Brain microvascular endothelial cell (primary cell): Measurements from ENCODE around the gene XPC.

Experiments
- DNase-seq: peaks from one replicate; pipeline ENCODE4 v3.0.0-alpha.2; 2020
- H3K27ac ChIP-seq: fragments of 250-450 bp; sonication (Bioruptor Pico); 2 replicates; pipeline ENCODE4 v1.5.1; 2020; ENCODE audit warnings: mild to moderate bottlenecking, moderate library complexity
- H3K27me3 ChIP-seq: fragments of 250-450 bp; sonication (Bioruptor Pico); replicated peaks from 2 replicates; pipeline ENCODE4 v1.5.1; 2020; ENCODE audit warnings: mild to moderate bottlenecking
- H3K36me3 ChIP-seq: fragments of 250-450 bp; sonication (Bioruptor Pico); replicated peaks from 2 replicates; pipeline ENCODE4 v1.5.1; 2020; ENCODE audit warnings: mild to moderate bottlenecking
- H3K4me3 ChIP-seq: 2 replicates; pipeline ENCODE4 v1.5.1; 2011; ENCODE audit warnings: low read depth, mild to moderate bottlenecking, control low read depth, low read length, moderate library complexity
- CTCF ChIP-seq: IDR thresholded peaks from 2 replicates; pipeline ENCODE4 v1.5.1; 2011; ENCODE audit warnings: low read depth, mild to moderate bottlenecking, moderate library complexity, low read length, control low read depth, inconsistent platforms; ENCODE audit errors: missing control alignments
- in situ Hi-C: cut with HindIII; loops from 2 replicates; pipeline ENCODE4 v1.10.0; 2017; ENCODE audit warnings: low sequenced_read_pairs, low pct_ligation_motif_present

XPC gene

GRCh38 chr3:14200841-14201240 lies 22.4 kb upstream of the XPC start:
- H3K27ac ChIP-seq, result no peak overlapping the region
- no peak for TF ChIP-seq CTCF
- H3K27me3 ChIP-seq, result no peaks in the 10 kb centered on the region
- no peak for DNase-seq
- no peak overlapping the region for H3K4me3 ChIP-seq
- in situ Hi-C loops, result no loop called here
- H3K36me3 ChIP-seq, result no peaks in the 10 kb centered on the region

- Histone ChIP-seq H3K36me3 (no peaks in the 10 kb centered on the region), H3K27ac (no peak overlapping the region), H3K27me3 (no peaks in the 10 kb centered on the region), H3K4me3 (no peak overlapping the region)
- in situ Hi-C loops, result no loop called here
- TF ChIP-seq CTCF, result no peak
- DNase-seq, result no peak
These were observed 21.9 kb upstream of the XPC start for GRCh38 chr3:14200276-14200675.

- H3K4me3 ChIP-seq, result no peak overlapping the region
- no peak for DNase-seq
- no peaks in the 10 kb centered on the region for H3K36me3 ChIP-seq
- no peaks in the 10 kb centered on the region for H3K27me3 ChIP-seq
- H3K27ac ChIP-seq, result no peak overlapping the region
- in situ Hi-C loops, result no loop called here
- TF ChIP-seq CTCF, result no peak
These were observed 21.2 kb upstream of the XPC start for GRCh38 chr3:14199641-14200040.

- no peak for DNase-seq
- in situ Hi-C loops, result no loop called here
- Histone ChIP-seq H3K27me3 (no peaks in the 10 kb centered on the region), H3K36me3 (no peaks in the 10 kb centered on the region), H3K27ac (no peak overlapping the region), H3K4me3 (no peak overlapping the region)
- TF ChIP-seq CTCF, result no peak
These were observed 16.5 kb upstream of the XPC start for GRCh38 chr3:14194865-14195264.

- TF ChIP-seq CTCF, result no peak
- Histone ChIP-seq H3K4me3 (no peak overlapping the region), H3K27me3 (no peaks in the 10 kb centered on the region), H3K36me3 (peaks cover 10% of the 10 kb centered on the region), H3K27ac (no peak overlapping the region)
- in situ Hi-C loops, result no loop called here
- no peak for DNase-seq
These were observed 9.8 kb upstream of the XPC start for GRCh38 chr3:14188041-14188754.
